Measurements from ENCODE around the gene RAB17.

- TF ChIP-seq CTCF (optimal IDR thresholded peaks at IDR 0.05 in 1 of 3, IDR thresholded peaks at IDR 0.05 in 1 of 3, conservative IDR thresholded peaks at IDR 0.05 in 1 of 3; ENCODE audit: extremely low read depth in 1 of 3, insufficient read depth in 2 of 3, low read length in 3 of 3) (no peak), EZH2 (IDR thresholded peaks at IDR 0.05; ENCODE audit: low read length) (no peak)
Measured at GRCh38 chr2:237603049-237603717, 12.6 kb upstream of the RAB17 start.

Data from keratinocyte (primary cell).